ENCODE data around the gene SYNE2.
"Not testable (repeated sequence)": the region's sequence is repeated elsewhere in the genome, so short reads cannot be mapped to it uniquely, and the experiment has no call there.

The SYNE2 gene

DNA sequence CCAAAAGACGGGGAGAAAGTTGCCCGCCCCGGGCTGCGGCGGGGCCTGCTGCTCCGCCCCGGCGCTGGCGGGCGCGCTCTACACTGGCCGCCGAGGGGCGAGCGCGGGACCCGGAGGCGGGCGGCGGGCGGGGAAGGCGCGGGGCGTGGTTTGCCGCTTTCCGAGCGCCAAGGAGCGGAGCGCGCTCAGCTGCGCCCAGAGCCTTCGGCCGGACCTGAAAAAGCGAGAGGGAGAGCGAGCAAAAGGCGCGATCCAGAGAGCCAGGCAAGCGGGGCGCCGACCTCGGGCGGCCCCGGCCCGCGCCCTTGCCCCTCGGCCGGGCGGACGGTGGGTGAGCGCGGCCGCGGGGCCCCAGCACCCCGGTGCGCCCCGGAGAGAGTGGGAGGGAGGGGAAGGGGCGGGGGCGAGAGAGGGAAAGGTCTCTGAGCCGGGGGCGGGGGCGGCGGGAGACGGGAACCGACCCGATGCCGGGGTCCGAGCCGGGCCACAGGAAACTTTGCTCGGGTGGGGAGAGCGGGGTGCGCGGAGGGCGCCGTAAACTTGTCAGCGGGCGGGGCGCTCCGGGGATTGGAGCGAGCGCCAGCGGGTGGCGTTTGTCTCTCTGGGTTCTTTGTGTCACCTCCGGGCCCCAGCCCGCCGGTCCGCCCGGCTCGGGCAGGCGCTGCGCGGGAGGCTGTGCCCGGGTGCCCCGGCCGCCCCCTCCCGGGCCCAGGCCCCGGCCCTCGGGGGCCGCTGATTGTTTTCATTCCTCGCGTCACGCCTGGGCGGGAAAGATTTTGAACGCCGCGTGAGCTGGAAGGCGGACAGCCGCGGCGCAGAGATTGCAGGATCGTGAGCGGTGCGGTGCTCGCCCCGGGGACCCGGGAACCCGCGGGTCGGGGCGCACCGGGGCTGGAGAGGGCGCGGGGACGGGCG, at the start of gene SYNE2:
SYNE2 (plus strand) TSS at position 188 of the 915 bp plus-strand sequence. CDS start 56,145 bp downstream, outside the sequence.
- peak; percentile 78 for DNase-seq

DNA sequence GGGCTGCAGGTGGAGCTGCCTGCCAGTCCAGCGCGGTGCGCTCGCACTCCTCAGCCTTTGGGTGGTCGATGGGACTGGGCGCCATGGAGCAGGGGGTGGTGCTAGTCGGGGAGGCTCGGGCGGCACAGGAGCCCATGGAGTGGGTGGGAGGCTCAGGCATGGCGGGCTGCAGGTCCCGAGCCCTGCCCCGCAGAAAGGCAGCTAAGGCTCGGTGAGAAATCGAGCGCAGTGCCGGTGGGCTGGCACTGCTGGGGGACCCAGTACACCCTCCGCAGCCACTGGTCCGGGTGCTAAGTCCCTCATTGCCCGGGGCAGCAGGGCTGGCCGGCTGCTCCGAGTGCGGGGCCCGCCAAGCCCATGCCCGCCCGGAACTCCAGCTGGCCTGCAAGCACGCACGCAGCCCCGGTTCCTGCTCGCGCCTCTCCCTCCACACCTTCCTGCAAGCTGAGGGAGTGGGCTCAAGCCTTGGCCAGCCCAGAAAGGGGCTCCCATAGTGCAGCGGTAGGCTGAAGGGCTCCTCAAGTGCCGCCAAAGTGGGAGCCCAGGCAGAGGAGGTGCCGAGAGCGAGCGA, 49.5 kb upstream of the SYNE2 start:
- not testable (repeated sequence) for DNase-seq

DNA sequence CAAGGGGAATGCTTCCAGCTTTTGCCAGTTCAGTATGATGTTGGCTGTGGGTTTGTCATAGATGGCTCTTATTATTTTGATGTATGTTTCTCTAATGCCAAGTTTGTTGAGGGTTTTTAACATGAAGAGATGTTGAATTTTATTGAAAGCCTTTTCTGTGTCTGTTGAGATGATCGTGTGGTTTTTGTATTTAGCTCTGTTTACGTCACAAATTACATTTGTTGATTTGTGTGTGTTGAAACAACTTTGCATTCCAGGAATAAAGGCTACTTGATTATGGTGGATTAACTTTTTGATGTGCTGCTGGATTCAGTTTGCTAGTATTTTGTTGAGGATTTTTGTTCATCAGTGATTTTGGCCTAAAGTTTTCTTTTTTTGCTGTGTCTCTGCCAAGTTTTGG, 46.7 kb upstream of the SYNE2 start:
- DNase-seq: not testable (repeated sequence)

DNA sequence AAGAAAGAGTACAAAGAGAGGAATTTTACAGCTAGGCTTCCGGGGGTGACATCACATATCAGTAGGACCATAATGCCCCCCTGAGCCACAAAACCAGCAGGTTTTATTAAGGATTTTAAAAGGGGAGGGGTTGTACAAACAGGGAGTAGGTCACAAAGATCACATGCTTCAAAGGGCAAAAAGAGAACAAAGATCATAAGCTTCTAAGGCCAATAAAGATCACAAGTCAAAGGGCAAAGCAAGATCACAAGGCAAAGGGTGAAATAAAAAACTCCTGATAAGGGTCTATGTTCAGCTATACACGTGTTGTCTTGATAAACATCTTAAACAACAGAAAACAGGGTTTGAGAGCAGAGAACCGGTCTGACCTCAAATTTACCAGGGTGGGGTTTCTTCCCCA, 41.1 kb upstream of the SYNE2 start:
- DNase-seq: not testable (repeated sequence)

- no peak for DNase-seq
These were observed 19.1 kb upstream of the SYNE2 start for GRCh38 chr14:63833728-63834127.

DNA sequence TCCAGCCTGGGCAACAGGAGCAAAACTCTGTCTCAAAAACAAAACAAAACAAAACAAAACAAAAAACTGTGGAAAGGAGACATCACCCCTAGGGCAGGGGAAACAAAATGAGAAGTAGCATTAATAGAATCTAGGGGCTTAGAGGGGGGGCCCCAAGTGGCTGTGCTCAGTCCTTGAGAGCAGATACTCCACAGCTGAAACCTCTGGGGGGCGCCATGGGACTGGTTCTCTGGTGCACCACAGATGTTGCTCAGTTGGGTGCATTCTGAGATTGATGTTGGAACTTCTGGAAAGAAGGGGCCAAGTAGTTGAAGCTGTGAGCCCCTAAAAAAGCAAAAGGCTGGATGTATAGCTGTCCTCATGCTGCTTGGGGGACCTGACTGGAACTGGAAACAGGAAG, 11.8 kb upstream of the SYNE2 start:
- no peak for DNase-seq

DNA sequence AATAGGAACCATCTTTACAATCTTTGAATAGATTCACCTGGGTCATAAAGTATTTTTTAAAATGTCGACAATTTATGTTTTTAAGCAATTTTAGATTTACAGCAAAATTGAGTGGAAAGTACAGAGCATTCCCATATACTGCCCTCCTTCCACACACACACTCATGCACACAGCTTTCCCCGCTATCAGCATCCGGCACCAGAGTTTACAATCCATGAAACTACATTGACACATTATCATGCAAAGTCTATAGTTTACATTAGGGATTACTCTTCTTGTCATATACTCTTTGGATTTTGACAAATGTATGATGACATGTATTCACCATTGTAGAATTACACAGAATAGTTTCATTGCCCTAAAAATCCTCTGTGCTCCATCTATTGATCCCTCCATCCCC, 9.0 kb upstream of the SYNE2 start:
- no peak for DNase-seq

DNA sequence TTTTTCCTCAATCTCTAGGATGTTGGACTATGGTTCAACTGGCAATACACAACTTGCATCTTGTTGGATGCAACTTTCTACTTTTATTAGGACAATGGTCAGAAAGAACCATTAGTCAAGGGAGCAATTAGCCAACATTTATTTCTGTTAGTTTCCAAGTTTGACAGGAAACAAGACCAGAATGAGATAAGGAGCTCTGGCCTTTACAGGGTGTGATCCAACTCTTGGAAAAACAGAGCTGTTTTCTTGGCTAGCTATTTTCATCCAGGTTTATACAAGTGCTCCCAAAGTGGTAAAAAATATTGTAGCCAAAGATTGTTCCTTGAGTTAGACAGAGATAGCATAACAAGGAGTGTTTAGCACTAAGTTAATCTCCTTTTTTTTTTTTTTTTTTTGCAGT, 3.9 kb upstream of the SYNE2 start:
- DNase-seq: no peak

DNA sequence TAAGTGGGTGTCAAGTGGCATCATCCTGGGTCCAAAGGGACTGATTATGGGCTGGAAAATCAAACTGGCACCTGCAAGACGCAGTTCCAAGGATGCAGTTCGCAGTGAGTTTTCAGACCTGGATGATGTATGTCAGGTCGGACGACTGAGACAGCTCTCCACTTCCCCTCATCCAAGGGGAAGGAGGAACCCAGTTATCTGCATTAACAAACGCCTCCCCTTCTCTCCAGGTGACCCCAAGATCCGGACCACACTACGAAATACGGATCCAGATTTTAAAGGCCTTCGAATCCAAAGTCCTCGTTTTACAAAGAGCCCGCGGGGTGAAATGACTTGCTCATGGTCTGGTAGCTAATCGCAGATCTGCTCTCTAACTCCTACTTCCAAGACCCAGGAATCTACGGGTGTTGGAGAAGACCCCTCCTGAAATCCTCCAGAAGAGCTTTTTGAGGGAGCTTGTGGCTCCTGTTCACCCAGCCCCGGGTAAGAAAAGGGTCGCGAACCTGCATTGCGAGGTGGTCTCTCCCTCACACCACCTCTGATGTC, 460 bp upstream of the SYNE2 start:
- DNase-seq: peak; percentile 81

DNA sequence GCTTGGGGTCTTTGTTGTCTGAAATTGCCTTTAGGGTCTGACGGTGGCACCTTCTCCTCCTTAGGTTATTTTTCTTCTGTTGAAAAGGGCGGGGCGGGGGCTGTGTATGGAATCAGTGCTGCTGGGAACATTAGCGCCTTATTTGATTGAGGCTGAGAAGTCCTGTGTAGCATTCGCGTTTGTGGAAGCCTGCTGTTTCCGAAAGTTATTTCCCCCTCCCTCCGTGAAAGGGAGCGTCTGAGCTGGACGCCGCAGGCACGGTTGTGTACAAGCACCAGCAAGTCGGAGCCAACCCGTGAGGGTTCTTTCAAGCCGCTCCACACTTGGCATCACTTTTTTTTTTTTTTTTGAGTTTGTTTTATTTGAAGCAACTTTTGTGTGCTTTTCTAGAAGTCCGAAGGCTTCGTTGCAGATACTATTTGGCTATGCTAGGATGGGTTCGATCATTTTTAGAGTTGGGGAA, 1.1 kb downstream of the SYNE2 start:
- peak; percentile 81 for DNase-seq

DNA sequence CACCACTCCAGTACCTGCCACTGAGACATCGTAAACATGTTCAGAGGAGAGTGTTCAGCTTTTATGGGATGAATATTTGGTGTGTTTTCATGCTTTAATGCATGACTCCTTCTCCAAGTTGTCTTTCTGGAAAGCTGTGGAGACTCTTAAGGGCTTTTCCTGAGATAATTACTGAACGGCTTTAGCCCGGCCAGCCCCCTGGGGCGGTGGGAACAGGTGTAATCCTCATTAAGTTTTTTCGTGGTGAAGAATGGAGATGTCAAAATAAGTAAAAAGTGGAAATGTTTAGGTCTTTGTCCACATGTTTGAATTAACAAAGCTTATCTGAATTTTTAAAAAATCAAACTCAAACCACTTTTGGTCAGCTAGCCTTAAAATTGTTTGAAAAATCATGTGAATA, 1.5 kb downstream of the SYNE2 start:
- no peak for DNase-seq

GRCh38 chr14:63855281-63855680, 2.5 kb downstream of the SYNE2 start:
- no peak for DNase-seq

GRCh38 chr14:63857466-63858030, 4.7 kb downstream of the SYNE2 start:
- no peak for DNase-seq

DNA sequence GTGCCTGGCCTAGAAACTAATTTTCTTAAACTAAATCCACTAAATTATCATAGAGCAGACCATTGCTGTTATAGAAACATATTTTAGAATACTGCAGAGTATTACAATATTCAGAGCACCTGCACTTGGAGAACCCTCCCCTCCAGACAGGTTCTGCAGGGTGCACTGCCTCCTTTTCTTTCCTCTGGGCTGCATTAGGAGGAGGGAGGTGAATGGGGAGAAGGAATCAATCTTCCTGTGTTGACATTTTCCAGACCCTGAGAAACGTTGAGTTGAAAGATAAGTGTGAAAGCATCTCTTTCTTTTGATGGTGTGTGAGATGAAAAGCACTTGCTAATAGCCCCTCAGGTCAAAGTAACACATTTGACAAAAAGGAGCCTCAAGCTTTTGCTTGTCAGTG, 7.3 kb downstream of the SYNE2 start:
- no peak for DNase-seq

GRCh38 chr14:63862163-63862562, 9.4 kb downstream of the SYNE2 start:
- DNase-seq: no peak

- DNase-seq: no peak
These were observed 10.2 kb downstream of the SYNE2 start for GRCh38 chr14:63863004-63863403.

DNA sequence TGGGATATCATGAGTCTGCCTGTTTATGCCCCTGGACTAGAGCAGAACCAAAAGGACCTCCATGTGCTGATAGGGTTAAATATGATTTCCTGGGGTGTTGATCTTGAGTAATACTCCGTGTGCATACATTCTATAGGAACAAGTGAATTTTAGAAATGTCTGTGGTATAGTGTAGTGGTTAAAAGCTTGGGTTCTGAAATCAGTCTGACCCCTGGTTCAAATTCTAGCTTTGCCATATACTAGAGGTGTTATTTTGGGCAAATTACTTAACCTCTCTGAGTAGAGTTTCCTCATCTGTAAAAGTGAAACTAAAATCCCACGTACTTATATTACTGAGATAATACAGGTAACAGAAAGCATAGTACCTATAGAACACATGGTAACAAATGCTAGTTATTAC, 12.0 kb downstream of the SYNE2 start:
- DNase-seq: not testable (repeated sequence)

- no peak for DNase-seq
These were observed 15.4 kb downstream of the SYNE2 start for GRCh38 chr14:63867933-63868921.

DNA sequence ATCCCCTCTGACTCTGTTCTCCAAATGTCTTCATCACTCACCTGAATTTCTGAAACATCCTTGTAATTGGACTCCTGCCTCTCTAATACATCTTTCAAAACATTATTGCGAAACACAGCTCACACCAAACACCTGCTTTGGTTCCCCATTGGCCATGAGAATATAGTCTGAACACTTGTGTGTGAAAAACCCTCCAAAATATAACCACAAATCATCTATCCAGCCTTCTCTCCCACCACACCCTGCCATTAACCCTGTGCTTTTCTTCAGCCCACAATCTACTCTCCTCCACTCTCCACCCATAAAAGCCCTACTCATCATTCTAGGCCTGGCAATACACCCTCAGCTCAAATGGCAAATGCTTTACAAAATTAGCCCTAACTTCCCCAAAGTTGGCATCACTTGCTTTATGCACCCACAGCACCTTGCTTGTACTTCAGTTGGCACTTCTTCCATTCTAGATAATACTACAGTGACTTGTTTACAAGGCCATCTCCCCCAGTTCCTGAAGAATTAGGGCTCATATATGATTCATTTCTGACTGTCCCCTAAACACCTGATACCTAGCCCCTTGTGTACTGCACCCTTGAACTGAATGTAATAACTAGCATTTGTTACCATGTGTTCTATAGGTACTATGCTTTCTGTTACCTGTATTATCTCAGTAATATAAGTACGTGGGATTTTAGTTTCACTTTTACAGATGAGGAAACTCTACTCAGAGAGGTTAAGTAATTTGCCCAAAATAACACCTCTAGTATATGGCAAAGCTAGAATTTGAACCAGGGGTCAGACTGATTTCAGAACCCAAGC, 17.3 kb downstream of the SYNE2 start:
- DNase-seq: peak; percentile 44

DNA sequence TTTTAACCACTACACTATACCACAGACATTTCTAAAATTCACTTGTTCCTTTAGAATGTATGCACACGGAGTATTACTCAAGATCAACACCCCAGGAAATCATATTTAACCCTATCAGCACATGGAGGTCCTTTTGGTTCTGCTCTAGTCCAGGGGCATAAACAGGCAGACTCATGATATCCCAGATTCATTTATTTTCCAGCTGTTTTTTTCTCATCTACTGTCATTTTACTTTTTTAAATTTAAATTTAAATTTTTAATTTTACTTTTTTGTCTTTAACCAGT, 17.9 kb downstream of the SYNE2 start:
- DNase-seq: not testable (repeated sequence)

DNA sequence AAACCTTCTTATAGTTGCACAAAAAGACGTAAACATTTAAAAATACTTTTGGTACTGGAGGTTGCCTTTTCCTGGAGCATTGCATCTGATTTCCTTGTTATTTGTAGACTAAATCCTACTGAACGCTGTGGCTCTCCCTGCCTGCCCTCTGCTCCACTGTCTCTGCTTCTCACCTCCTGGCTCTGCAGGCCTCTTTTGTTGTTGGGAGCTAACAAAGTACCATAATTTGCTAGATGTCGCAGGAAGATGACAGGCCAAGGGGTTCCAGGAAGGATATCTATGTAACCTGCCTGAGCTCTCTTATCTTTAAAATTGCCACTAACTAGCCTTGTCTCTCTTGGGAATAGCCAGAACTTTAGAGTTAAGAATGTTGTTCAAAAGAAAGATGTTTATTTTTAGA, 21.4 kb downstream of the SYNE2 start:
- DNase-seq: no peak

GRCh38 chr14:63875311-63875710, 22.5 kb downstream of the SYNE2 start:
- no peak for DNase-seq
